ENCODE measurements around the gene ATOSA.

ATOSA gene

GRCh38 chr15:52679232-52680040 lies at the start of gene ATOSA:
Gene ATOSA, minus strand, starts transcription at chr15:52679388. Its CDS starts 1,367 bp downstream, at chr15:52678021.
- DNase-seq (peak; percentile 89 to 90), ATAC-seq (peak; percentile 91)
- Mint-ChIP-seq H3K27ac (peak within 1 kb of the TSS; percentile 94 to 99), H3K4me1 (peaks cover 40% of the 10 kb centered on the region), H3K4me3 (peak within 1 kb of the TSS; percentile 95 to 99), H3K9me3 (no peaks in the 10 kb centered on the region), H3K27me3 (no peaks in the 10 kb centered on the region)

- peaks cover 15% of the 10 kb centered on the region for H3K4me1 Mint-ChIP-seq
- DNase-seq = no peak
- no peaks in the 10 kb centered on the region for H3K9me3 Mint-ChIP-seq
- H3K27me3 Mint-ChIP-seq = no peaks in the 10 kb centered on the region
- no peak overlapping the region for H3K27ac Mint-ChIP-seq
- no peak for ATAC-seq
- no peak overlapping the region for H3K4me3 Mint-ChIP-seq
These were observed 49.7 kb upstream of the ATOSA start for GRCh38 chr15:52728899-52729298.

DNA sequence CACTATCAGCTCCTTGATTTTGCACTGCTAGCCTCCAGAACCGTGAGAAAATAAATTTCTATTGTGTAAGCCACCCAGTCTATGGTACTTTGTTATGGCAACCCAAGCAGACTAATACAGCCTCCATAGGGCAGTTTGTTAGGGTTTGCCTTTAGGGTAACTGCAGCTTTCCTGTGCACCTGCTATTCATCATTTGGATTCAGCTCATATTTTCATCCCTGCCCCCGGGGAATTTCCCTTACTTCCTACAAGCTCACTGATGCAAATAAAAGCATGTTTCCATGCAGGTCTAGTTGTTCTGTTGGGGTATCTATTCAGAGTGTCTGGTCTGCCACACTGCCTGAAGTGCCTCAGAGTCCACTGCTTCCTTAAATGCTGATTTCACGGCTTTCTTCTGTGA lies 48.6 kb upstream of the ATOSA start:
- DNase-seq (no peak), ATAC-seq (no peak)
- Mint-ChIP-seq H3K4me3 (no peak overlapping the region), H3K4me1 (peaks cover 15% of the 10 kb centered on the region), H3K27me3 (no peaks in the 10 kb centered on the region), H3K9me3 (no peaks in the 10 kb centered on the region), H3K27ac (no peak overlapping the region)

- no peak for DNase-seq
- Mint-ChIP-seq H3K27ac (no peak overlapping the region), H3K4me3 (no peak overlapping the region), H3K4me1 (peaks cover 15% of the 10 kb centered on the region), H3K9me3 (no peaks in the 10 kb centered on the region), H3K27me3 (no peaks in the 10 kb centered on the region)
- ATAC-seq = no peak
These were observed 47.0 kb upstream of the ATOSA start for GRCh38 chr15:52726195-52726594.

DNA sequence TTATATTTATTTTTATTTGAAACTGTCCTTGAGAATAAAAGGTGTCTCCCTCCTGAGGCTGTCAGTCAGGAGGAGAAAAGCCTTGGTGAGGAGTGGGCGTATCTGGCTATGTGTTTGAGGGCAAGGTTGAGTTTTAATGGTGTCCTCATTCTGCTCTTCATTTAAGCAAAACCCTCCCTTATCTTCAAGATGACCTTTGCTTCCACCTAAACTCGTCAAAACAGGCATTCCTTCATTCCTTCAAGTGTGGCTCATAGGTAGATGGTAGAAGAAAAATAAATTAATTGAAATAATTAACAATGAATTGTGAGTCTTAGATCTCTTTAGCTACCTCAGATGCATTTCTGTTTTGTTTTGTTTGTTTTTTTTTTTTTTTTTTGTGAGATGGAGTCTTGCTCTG lies 39.4 kb upstream of the ATOSA start:
- H3K4me1 Mint-ChIP-seq = no peaks in the 10 kb centered on the region
- H3K4me3 Mint-ChIP-seq = no peak overlapping the region
- no peak for ATAC-seq
- no peaks in the 10 kb centered on the region for H3K9me3 Mint-ChIP-seq
- H3K27ac Mint-ChIP-seq = no peak overlapping the region
- H3K27me3 Mint-ChIP-seq = peaks cover 7% of the 10 kb centered on the region
- DNase-seq = no peak

DNA sequence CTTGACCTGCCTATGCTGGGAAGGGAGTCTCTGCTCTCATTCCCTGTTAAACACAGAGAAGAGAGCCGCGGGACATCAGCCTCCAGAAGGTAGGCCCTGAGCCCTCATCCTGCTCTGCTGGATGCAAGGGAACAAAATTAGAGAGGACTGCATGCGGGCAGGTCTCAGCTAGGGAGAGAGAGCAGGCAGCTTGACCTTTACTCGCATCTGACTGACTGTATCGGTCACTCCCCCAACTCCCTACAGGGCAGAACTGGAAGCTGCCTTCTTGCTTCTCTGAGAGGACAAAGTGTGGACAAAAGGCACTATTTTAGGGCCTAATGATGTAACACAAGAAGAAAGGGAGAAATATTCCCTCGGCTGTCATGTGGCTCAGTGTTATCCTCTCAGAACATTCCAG lies 38.7 kb upstream of the ATOSA start:
- Mint-ChIP-seq H3K4me1 (no peaks in the 10 kb centered on the region), H3K4me3 (no peak overlapping the region), H3K27me3 (peaks cover 7% of the 10 kb centered on the region), H3K27ac (no peak overlapping the region), H3K9me3 (no peaks in the 10 kb centered on the region)
- DNase-seq (no peak), ATAC-seq (no peak)

- H3K4me1 Mint-ChIP-seq = no peaks in the 10 kb centered on the region
- no peaks in the 10 kb centered on the region for H3K9me3 Mint-ChIP-seq
- ATAC-seq = no peak
- no peak overlapping the region for H3K4me3 Mint-ChIP-seq
- no peak for DNase-seq
- H3K27ac Mint-ChIP-seq = no peak overlapping the region
- H3K27me3 Mint-ChIP-seq = peaks cover 7% of the 10 kb centered on the region
These were observed 38.3 kb upstream of the ATOSA start for GRCh38 chr15:52717481-52717880.

DNA sequence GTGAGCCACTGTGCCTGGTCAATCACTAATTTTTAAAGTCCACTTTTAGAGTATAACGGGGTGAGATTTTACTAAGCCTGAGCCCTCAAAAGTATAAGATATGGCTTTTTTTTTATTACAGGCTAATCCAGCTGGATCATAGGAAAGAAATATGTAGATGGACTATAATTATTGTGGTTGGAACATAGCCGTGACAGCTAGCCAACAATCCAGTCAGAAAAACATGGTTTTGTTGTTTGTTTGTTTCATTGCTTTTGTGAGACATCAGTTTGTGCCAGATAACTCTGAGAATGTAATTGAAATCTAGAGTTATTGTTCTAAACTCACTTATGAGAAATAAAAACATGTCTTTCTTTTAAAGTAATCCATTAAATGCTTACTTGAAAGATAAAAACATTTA lies 37.3 kb upstream of the ATOSA start:
- H3K4me3 Mint-ChIP-seq = no peak overlapping the region
- no peak for ATAC-seq
- peaks cover 7% of the 10 kb centered on the region for H3K27me3 Mint-ChIP-seq
- no peaks in the 10 kb centered on the region for H3K4me1 Mint-ChIP-seq
- H3K9me3 Mint-ChIP-seq = no peaks in the 10 kb centered on the region
- no peak overlapping the region for H3K27ac Mint-ChIP-seq
- no peak for DNase-seq

- Mint-ChIP-seq H3K27ac (no peak overlapping the region), H3K4me1 (peaks cover 4% of the 10 kb centered on the region), H3K4me3 (no peak overlapping the region), H3K27me3 (peaks cover 7% of the 10 kb centered on the region), H3K9me3 (no peaks in the 10 kb centered on the region)
- DNase-seq (no peak), ATAC-seq (no peak)
These were observed 36.2 kb upstream of the ATOSA start for GRCh38 chr15:52715411-52715810.

DNA sequence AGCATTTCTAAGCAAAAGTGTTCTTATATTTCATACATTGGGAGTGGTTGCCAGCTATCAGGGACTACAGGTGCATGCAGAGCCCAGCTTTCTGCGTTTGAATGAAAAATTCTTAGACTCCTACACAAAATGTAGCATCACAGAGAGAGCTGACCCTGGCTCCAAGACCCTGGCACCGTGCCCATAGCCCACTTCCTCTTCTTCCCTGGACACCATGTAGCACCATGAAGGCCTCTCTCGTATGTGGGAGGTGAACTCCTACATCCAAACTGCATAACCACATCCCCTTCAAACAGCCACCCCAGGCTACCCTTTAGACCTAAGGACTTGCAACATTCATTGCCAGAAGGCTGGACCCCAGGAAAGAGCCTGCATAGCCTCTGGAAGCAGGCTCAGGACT lies 35.8 kb upstream of the ATOSA start:
- ATAC-seq (no peak), DNase-seq (no peak)
- Mint-ChIP-seq H3K9me3 (no peaks in the 10 kb centered on the region), H3K27me3 (peaks cover 7% of the 10 kb centered on the region), H3K4me1 (peaks cover 8% of the 10 kb centered on the region), H3K4me3 (no peak overlapping the region), H3K27ac (no peak overlapping the region)

DNA sequence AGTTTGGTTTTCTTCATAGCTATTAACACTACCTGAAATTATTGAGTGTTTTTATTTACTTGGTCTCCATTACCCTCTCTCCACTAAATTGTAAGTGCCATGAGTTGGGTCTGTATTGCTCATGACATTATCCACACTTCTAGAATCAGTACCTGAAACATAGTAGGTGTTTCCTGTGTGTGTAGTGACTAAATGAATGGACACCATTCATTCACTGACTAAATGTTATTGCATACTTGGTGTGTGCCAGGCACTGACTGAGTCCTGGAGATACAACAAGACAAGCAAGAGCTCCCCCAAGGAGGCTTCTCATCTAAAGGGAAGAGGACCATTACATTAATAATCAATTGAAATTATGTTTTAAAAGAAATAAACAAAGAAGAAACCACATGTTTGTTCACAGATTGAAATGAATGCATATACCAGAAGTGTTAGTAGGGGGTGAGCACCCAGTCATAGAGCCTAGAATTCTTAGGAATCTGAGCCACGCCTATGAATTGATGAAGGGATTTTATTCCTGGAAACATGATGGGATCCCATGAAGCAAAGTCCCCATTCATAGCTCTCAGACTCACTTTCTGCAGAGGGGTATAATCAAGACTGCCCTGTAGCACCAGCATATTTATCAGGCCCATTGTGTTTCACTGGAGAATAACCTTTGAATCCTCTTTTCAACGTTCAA lies 31.7 kb upstream of the ATOSA start:
- H3K9me3 Mint-ChIP-seq = no peaks in the 10 kb centered on the region
- H3K27me3 Mint-ChIP-seq = peaks cover 7% of the 10 kb centered on the region
- ATAC-seq (peak; percentile 78), DNase-seq (no peak)
- H3K27ac Mint-ChIP-seq = peak overlapping the region; percentile 49 to 86
- H3K4me1 Mint-ChIP-seq = peaks cover 8% of the 10 kb centered on the region
- no peak overlapping the region for H3K4me3 Mint-ChIP-seq

- Mint-ChIP-seq H3K27me3 (peaks cover 2% of the 10 kb centered on the region), H3K4me3 (no peak overlapping the region), H3K27ac (peak overlapping the region; percentile 59 to 86), H3K4me1 (peaks cover 8% of the 10 kb centered on the region), H3K9me3 (no peaks in the 10 kb centered on the region)
- no peak for DNase-seq
- ATAC-seq = peak; percentile 39
These were observed 31.0 kb upstream of the ATOSA start for GRCh38 chr15:52710050-52710707.

DNA sequence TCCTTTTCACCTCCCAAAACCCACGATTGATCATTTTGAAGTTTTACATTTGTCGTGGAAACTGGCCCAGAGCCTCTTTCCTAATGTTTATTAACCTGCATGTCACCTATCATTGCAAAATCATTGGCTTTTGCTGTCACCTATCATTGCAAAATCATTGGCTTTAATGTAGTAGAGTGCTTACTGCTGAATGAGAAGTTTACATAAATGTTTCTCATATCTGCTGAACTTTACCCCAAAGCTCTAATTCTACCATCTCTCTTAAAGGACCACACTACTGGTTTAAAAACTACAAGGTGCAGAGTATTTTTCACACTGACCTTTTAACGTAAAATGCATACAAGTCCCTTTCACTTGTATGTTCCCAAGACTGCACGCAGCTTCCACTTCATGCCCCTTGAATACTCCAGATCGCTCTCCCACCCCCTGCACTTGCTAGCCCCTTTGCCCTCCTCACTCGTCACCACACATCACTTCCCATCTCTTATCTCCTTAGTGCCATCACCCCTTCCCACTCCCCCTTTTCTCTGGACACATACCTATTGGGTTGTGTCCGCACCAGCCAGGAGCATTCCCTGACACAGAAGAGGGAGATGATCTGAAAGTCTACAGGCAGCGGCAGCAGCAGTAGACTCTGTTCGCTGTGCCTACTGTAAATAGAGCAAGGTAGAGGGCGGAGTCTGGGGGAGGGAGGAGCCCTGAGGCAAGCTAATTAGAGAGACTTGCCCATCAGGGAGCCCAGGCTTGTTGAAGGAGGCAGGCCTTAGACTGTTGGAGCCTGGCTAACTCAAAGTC lies 30.2 kb upstream of the ATOSA start:
- DNase-seq = no peak
- Mint-ChIP-seq H3K4me3 (no peak overlapping the region), H3K27me3 (no peaks in the 10 kb centered on the region), H3K9me3 (no peaks in the 10 kb centered on the region), H3K4me1 (peaks cover 8% of the 10 kb centered on the region), H3K27ac (no peak overlapping the region)
- ATAC-seq = no peak

- Mint-ChIP-seq H3K27me3 (no peaks in the 10 kb centered on the region), H3K4me1 (peaks cover 8% of the 10 kb centered on the region), H3K27ac (no peak overlapping the region), H3K4me3 (no peak overlapping the region), H3K9me3 (no peaks in the 10 kb centered on the region)
- ATAC-seq = no peak
- DNase-seq = no peak
These were observed 26.9 kb upstream of the ATOSA start for GRCh38 chr15:52706091-52706490.

- Mint-ChIP-seq H3K27me3 (no peaks in the 10 kb centered on the region), H3K27ac (no peak overlapping the region), H3K9me3 (no peaks in the 10 kb centered on the region), H3K4me1 (no peaks in the 10 kb centered on the region), H3K4me3 (no peak overlapping the region)
- ATAC-seq = no peak
- DNase-seq = no peak
These were observed 23.2 kb upstream of the ATOSA start for GRCh38 chr15:52702390-52702789.

All from stimulated activated naive CD8-positive, alpha-beta T cell treated with anti-CD3 and anti-CD28 coated beads, Interleukin-15, amount 100 ng/mL, for 72 hours (primary cell).